DMS153 treated with DMSO at 0.1 percent for 48 hours (cell line): ENCODE results near the gene OR51I2.

Source experiments
- DNase-seq: peaks from one replicate; lab custom pipeline; 2025; ENCODE audit not compliant: unreplicated experiment; lab: John Stamatoyannopoulos, UW

The OR51I2 gene

GRCh38 chr11:5449023-5449422 lies at the start of gene OR51I2:
OR51I2 (plus strand) TSS chr11:5449323; CDS start chr11:5453489, 4,166 bp downstream.
- DNase-seq: no peak

GRCh38 chr11:5405173-5405572 lies 44.0 kb upstream of the OR51I2 start:
- DNase-seq: no peak

- DNase-seq: no peak
These were observed 28.1 kb upstream of the OR51I2 start for GRCh38 chr11:5420993-5421392.

- DNase-seq: no peak
These were observed 27.3 kb upstream of the OR51I2 start, which contains the start of gene OR51Q1 for GRCh38 chr11:5421811-5422210. OR51Q1 (plus strand) TSS chr11:5422111; CDS start chr11:5422201, 90 bp downstream.

GRCh38 chr11:5423131-5423530 lies 26.0 kb upstream of the OR51I2 start:
- no peak for DNase-seq

- DNase-seq: no peak
These were observed 7.7 kb upstream of the OR51I2 start, which contains the start of gene OR51I1 for GRCh38 chr11:5441414-5441813. OR51I1 (minus strand) TSS chr11:5441514; CDS start chr11:5441514, 0 bp downstream.

GRCh38 chr11:5443835-5444393 lies 5.2 kb upstream of the OR51I2 start:
- DNase-seq: no peak

GRCh38 chr11:5449432-5449831 lies 309 bp downstream of the OR51I2 start:
- no peak for DNase-seq

- no peak for DNase-seq
These were observed 12.0 kb downstream of the OR51I2 start for GRCh38 chr11:5460983-5461621.

- no peak for DNase-seq
These were observed 18.4 kb downstream of the OR51I2 start for GRCh38 chr11:5467527-5467926.

- no peak for DNase-seq
These were observed 24.8 kb downstream of the OR51I2 start for GRCh38 chr11:5473921-5474320.

- peak; percentile 24 for DNase-seq
These were observed 27.2 kb downstream of the OR51I2 start for GRCh38 chr11:5476186-5476819.

- DNase-seq: no peak
These were observed 36.9 kb downstream of the OR51I2 start for GRCh38 chr11:5486003-5486402.

GRCh38 chr11:5486421-5486820 lies 37.3 kb downstream of the OR51I2 start:
- DNase-seq: no peak

GRCh38 chr11:5488385-5488784 lies 39.3 kb downstream of the OR51I2 start, which contains the start of gene OR52D1:
OR52D1 (plus strand) TSS chr11:5488685; CDS start chr11:5488707, 22 bp downstream.
- no peak for DNase-seq

- no peak for DNase-seq
These were observed 39.8 kb downstream of the OR51I2 start for GRCh38 chr11:5488798-5489399.

- no peak for DNase-seq
These were observed 40.6 kb downstream of the OR51I2 start for GRCh38 chr11:5489576-5490357.

- DNase-seq: no peak
These were observed 50.5 kb downstream of the OR51I2 start for GRCh38 chr11:5499671-5500070.

GRCh38 chr11:5500393-5500801 lies 51.3 kb downstream of the OR51I2 start:
- DNase-seq: no peak

GRCh38 chr11:5504403-5504921 lies 55.3 kb downstream of the OR51I2 start:
- DNase-seq: no peak
